GM12801 (cell line): Measurements from ENCODE around the gene ATF7IP.

Source experiments
- TF ChIP-seq, protein P1 (sequence below): IDR thresholded peaks from one replicate; pipeline ENCODE4 v1.5.1; 2011; ENCODE audit warnings: control low read depth; ENCODE audit not compliant: insufficient read length; ENCODE audit errors: extremely low read depth

ATF7IP gene

DNA sequence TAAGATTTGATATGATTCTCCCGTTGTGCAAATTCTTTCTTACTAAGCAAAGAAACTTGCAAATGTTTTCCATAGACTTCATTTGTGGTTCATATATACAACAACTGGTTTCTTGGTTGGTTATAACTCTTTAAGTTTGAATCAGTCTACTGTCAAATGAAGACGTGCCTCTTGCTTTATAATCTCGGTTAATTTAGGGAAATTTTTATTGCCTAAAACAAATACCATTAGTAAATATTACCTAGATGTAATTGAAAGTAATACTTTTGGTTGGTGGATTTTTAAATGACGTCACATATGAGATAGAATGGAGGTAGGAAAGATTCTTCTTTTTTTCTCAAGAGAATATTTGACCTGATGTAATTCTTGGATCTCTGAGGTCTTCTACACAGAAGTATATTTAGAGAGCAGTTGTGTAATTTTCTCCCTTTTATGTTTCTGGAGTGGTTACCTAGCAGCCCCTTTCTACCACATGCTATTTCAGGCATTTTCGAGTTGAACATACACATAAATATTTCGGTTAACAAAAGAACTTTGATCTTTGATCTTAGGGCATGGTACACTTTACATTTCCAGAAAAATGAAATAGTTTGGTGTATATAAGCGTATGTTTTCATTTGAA is 1.7 kb downstream of the ATF7IP start:
- TF ChIP-seq, protein P1, sequence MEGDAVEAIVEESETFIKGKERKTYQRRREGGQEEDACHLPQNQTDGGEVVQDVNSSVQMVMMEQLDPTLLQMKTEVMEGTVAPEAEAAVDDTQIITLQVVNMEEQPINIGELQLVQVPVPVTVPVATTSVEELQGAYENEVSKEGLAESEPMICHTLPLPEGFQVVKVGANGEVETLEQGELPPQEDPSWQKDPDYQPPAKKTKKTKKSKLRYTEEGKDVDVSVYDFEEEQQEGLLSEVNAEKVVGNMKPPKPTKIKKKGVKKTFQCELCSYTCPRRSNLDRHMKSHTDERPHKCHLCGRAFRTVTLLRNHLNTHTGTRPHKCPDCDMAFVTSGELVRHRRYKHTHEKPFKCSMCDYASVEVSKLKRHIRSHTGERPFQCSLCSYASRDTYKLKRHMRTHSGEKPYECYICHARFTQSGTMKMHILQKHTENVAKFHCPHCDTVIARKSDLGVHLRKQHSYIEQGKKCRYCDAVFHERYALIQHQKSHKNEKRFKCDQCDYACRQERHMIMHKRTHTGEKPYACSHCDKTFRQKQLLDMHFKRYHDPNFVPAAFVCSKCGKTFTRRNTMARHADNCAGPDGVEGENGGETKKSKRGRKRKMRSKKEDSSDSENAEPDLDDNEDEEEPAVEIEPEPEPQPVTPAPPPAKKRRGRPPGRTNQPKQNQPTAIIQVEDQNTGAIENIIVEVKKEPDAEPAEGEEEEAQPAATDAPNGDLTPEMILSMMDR = no peak

DNA sequence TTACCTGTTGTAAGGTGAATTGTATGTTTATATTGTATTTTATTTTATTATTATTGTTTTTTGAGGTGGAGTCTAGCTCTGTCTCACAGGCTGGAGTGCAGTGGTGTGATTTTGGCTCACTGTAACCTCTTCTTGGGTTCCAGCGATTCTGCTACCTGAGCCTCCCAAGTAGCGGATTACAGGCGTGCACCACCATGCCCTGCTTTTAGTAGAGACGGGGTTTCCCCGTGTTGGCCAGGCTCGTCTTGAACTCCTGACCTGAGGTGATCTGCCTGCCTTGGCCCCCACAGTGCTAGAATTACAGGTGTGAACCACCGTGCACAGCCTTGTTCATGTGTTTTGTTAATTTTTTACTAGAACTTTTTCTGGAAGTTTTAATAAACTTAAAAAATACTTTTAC is 3.8 kb downstream of the ATF7IP start:
- TF ChIP-seq, protein P1 = no peak

DNA sequence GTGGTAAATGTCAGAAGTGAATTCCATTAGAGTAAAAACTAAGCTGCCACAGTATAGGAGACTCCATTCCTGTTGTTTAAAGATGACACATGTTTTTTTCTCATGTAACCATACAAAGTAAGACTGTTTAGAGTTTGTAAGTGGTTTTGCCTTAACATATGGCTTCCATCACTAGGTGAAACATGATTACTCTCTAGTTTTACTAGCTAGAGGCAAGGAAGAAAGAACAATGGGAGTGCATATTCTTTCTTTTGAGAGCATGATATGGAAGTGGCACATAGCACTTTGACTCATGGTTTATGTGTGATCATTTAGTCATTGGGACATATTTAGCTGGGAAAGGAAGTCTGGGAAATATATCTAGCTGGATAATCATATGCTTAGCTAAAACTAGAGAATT is 7.7 kb downstream of the ATF7IP start:
- TF ChIP-seq, protein P1 = no peak

DNA sequence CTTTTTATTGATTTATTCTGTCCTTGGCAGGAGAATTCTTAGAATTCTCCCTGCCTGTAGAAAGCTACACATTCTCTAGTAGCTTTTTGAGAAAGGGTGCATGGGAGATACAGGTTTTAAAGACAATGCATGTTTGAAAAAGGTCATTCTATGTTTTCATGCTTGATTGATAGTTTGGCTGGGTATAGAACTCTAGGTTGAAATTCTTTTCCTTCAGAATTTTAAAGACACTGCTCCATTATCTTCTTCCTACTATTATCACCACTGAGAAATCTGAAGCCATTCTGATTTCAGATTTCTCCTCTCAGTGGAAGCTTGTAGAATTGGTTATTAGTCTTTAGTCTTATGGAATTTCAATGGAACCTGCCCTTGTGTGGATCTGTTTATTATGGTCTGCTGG is 14.0 kb downstream of the ATF7IP start:
- TF ChIP-seq, protein P1 = no peak

DNA sequence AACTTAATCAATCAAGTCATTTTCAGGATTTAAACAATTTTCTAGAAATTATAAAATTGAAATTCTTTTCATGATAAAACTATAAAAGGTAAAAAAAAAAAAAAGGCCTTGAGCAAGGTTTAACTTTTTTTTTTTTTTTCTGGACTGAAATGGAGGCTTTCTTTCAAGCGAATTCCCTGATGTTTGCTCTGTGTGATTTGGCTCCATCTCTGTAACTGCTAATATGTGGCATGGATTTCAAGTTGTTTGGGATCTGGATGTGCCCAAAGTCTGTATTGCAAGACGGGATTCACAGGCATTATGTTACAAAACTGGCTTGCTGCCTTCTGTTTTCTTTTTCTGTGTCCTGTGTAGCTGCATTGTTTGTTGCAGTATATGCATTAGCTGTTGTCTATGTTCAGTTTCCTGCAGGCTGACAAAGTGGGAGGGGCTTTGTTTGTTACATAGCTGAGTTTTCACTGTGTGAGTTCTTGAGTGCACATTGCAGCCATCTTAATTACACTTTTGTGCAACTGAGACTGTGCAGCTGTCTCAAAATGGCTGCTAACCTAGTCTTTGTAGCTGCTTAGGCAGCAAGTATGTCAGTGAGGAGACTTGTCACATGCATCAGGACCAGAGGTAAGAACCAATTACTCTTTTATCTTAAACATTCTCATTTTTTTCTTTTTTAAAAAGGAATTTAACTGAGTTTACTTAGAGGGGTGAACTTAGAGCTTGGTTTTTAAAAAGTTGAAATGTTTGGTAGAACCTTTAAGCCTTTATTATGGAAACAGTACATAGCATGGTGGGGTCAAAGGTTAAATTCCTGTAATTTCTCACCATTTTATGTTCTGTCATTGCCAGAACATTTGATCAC is 19.5 kb downstream of the ATF7IP start:
- TF ChIP-seq, protein P1 = no peak

DNA sequence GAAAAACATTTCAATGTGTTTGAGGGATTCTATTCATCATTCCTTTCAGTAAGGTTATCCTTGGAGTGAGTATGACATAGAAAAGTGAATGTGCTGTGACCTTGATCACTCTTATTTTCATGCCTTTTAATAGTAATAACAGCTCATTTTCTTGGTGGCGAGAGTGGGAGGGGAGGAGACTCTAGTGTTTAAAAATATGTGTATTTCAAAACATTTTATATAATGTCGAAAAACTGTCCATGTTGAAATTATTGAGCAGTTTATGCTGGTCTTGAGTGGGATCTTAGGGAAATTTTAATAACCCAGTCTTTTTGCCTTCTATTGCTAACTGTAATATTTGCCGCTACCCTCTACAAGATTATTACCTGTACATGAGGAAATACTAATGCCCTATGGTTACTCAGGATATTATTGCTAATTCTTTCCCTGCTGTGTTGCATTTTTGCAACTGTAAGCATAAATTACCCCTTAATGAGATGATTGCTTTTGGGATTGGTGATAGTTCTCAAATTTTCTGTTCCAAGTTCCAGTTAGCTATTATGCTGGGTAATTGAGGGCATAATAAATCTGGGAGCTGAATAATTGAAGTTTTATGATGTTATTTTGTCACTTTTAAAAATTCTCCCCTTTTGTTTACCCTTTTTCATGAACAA is 21.9 kb downstream of the ATF7IP start:
- TF ChIP-seq, protein P1 = no peak

DNA sequence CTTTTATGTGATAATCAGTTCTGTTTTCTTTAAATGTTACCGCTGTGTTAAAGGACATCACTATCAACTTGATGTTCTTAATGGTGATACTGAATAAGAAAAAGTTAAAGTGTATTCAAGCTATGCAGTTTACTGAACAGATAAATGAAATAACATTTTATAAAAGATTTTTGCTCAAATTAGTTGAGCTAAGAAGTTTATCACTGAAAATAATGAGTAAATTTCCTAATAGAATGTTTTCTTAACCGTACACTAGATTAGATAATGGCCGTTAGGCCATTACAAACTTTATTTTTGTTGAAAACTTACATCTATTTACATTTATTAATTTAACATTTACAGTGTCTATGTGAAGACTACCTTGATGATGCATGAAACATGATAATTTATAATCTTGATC is 25.0 kb downstream of the ATF7IP start:
- TF ChIP-seq, protein P1 = no peak
